HCT116 (cell line): ENCODE results near the gene PIK3R2. TPM values are rescaled to one million over a fixed set of nuclear protein-coding genes. Genes with fewer than 3 reads are reported as not detected.

Source experiments
- ATAC-seq: fragments of 200-7000 bp; cut with Tn5 transposase; 2 replicates; pipeline ENCODE4 v1.9.1; 2020; ENCODE audit warnings: mild to moderate bottlenecking, moderate library complexity
- BruUV-seq: library from RNA; stranded (reverse); fragments of 400-500 nt; replicated peaks from 2 replicates; lab custom pipeline; 2021; lab: Mats Ljungman, UMichigan
- CTCF ChIA-PET: fragments of 300-600 bp; sonication (Branson Sonifier 250); formaldehyde crosslinking; loops from one replicate; lab custom pipeline; 2021; ENCODE audit warnings: antibody characterized with exemption; lab: Charles Lee
- POLR2A ChIA-PET: fragments of 300-600, 350-600 bp; sonication (Branson Sonifier 250); formaldehyde crosslinking; loops from one replicate; lab custom pipeline; 2021; ENCODE audit warnings: antibody characterized with exemption; lab: Charles Lee
- RAD21 ChIA-PET, 2 experiments: fragments of 300-600 bp; sonication (Branson Sonifier 250); formaldehyde crosslinking; loops; one replicate each; lab custom pipeline; 2023; ENCODE audit warnings: low total read pairs in 2 of 2; ENCODE audit not compliant: uncharacterized antibody in 2 of 2, unreplicated experiment in 2 of 2, low non-redundant PET in 1 of 2; lab: Charles Lee
- DNase-seq: peaks from one replicate; pipeline ENCODE4 v3.0.0-alpha.2; 2010; ENCODE audit warnings: low read depth, low spot score
- H2AFZ ChIP-seq: fragments of 200-600 bp; shearing (Covaris generic), sonication (generic); 2 replicates; pipeline ENCODE4 v1.6.1; 2017; ENCODE audit warnings: low read depth, mixed run types, mixed read lengths, antibody characterized with exemption, low read length; ENCODE audit not compliant: poor library complexity, severe bottlenecking
- H3K27ac ChIP-seq: 2 replicates; pipeline ENCODE4 v1.5.1; 2012; ENCODE audit warnings: low read depth, low read length
- H3K27me3 ChIP-seq: fragments of 200-600 bp; sonication (generic); 2 replicates; pipeline ENCODE4 v1.6.1; 2016; ENCODE audit warnings: mixed run types, low read length, mixed read lengths; ENCODE audit not compliant: insufficient read depth
- H3K36me3 ChIP-seq, 2 experiments: fragments of 200-500 bp in 1 of 2; fragments of 200-600 bp in 1 of 2; sonication (Bioruptor generic) in 1 of 2; sonication (generic) in 1 of 2; 2 replicates each; pipeline versions ENCODE4 v1.5.1 to v1.6.1; 2014 to 2016; ENCODE audit warnings: low read length in 2 of 2, inconsistent platforms in 1 of 2, mixed read lengths in 1 of 2, mixed run types in 1 of 2; ENCODE audit not compliant: insufficient read depth in 2 of 2, control insufficient read depth in 1 of 2
- H3K4me1 ChIP-seq, 2 experiments: fragments of 200-600 bp in 1 of 2; sonication (generic) in 1 of 2; 2 replicates each; pipeline versions ENCODE4 v1.5.1 to v1.6.1; 2012 to 2017; ENCODE audit warnings: low read length in 2 of 2, inconsistent platforms in 1 of 2, mild to moderate bottlenecking in 1 of 2, mixed read lengths in 1 of 2, mixed run types in 1 of 2, moderate library complexity in 1 of 2; ENCODE audit not compliant: insufficient read depth in 2 of 2, control insufficient read depth in 1 of 2
- H3K4me2 ChIP-seq: fragments of 200-600 bp; sonication (generic); 2 replicates; pipeline ENCODE4 v1.6.1; 2017; ENCODE audit warnings: mixed run types, low read length, mixed read lengths
- H3K4me3 ChIP-seq, 2 experiments: fragments of 200-600 bp in 1 of 2; sonication (generic) in 1 of 2; replicated peaks in 1 of 2; 2 replicates each; pipeline ENCODE4 v1.5.1; 2011 to 2016; ENCODE audit warnings: low read length in 2 of 2, control low read depth in 1 of 2, low read depth in 1 of 2, mild to moderate bottlenecking in 1 of 2, mixed read lengths in 1 of 2, mixed run types in 1 of 2
- H3K79me2 ChIP-seq: fragments of 200-600 bp; sonication (generic); 2 replicates; pipeline ENCODE4 v1.6.1; 2017; ENCODE audit warnings: mild to moderate bottlenecking, mixed run types, low read length, moderate library complexity, mixed read lengths; ENCODE audit not compliant: insufficient read depth
- H3K9ac ChIP-seq: fragments of 200-600 bp; sonication (generic); 2 replicates; pipeline ENCODE4 v1.6.1; 2016; ENCODE audit warnings: low read length, mixed read lengths
- H3K9me2 ChIP-seq: fragments of 200-600 bp; sonication (generic), shearing (Covaris generic); 2 replicates; pipeline ENCODE4 v1.6.1; 2017; ENCODE audit warnings: mixed run types, mild to moderate bottlenecking, moderate library complexity; ENCODE audit not compliant: insufficient read depth
- H3K9me3 ChIP-seq, 2 experiments: fragments of 200-500 bp in 1 of 2; fragments of 200-600 bp in 1 of 2; sonication (Bioruptor generic) in 1 of 2; sonication (generic) in 1 of 2; 2 replicates each; pipeline ENCODE4 v1.6.1; 2014 to 2017; ENCODE audit warnings: low read length in 2 of 2, mixed read lengths in 2 of 2, inconsistent platforms in 1 of 2, low read depth in 1 of 2, mild to moderate bottlenecking in 1 of 2, mixed run types in 1 of 2, moderate library complexity in 1 of 2; ENCODE audit not compliant: control insufficient read depth in 1 of 2, insufficient read depth in 1 of 2
- H4K20me1 ChIP-seq: fragments of 200-600 bp; sonication (generic), shearing (Covaris generic); 2 replicates; pipeline ENCODE4 v1.6.1; 2017; ENCODE audit warnings: mixed run types, mild to moderate bottlenecking, moderate library complexity; ENCODE audit not compliant: insufficient read depth
- CEBPB ChIP-seq: IDR thresholded peaks from 2 replicates; pipeline ENCODE4 v1.6.1; 2012; ENCODE audit warnings: low read depth
- ELF1 ChIP-seq: IDR thresholded peaks from 2 replicates; pipeline ENCODE4 v1.6.1; 2012; ENCODE audit warnings: low read depth, borderline replicate concordance
- EZH2phosphoT487 ChIP-seq: fragments of 200-600 bp; IDR thresholded peaks from 2 replicates; pipeline ENCODE4 v1.6.1; 2018; ENCODE audit warnings: antibody characterized with exemption, borderline replicate concordance
- REST ChIP-seq: IDR thresholded peaks from 2 replicates; pipeline ENCODE4 v1.6.1; 2012; ENCODE audit warnings: low read depth
- SP1 ChIP-seq: IDR thresholded peaks from 2 replicates; pipeline ENCODE4 v1.6.1; 2012; ENCODE audit warnings: low read depth
- TCF7L2 ChIP-seq: IDR thresholded peaks from 2 replicates; pipeline ENCODE4 v1.7.0; 2011; ENCODE audit warnings: borderline replicate concordance, inconsistent platforms; ENCODE audit not compliant: insufficient read depth, insufficient read length; ENCODE audit errors: extremely low read depth
- intact Hi-C: fragments of 100-400 bp; cut with micrococcal nuclease; formaldehyde crosslinking; loops from 2 replicates; pipeline ENCODE4 v1.10.0; 2022
- total RNA-seq: library from RNA; stranded (reverse); gene quantifications from one replicate; pipeline ENCODE4 v1.2.1, GENCODE V29; 2021; ENCODE audit not compliant: unreplicated experiment

The PIK3R2 gene
- total RNA-seq, 1 experiment from 2014 or later, result 53.4 TPM

GRCh38 chr19:18113827-18114226, 39.1 kb upstream of the PIK3R2 start:
- Histone ChIP-seq H2AFZ (no peak overlapping the region), H3K36me3 (peaks cover 0 to 3% of the 10 kb centered on the region in 2 experiments; a peak in 1 of 4 replicates), H3K4me1 (peaks cover 23 to 42% of the 10 kb centered on the region in 2 experiments), H3K27me3 (no peaks in the 10 kb centered on the region), H3K9me2 (no peaks in the 10 kb centered on the region), H3K27ac (no peak overlapping the region), H3K9me3 (no peaks in the 10 kb centered on the region), H3K9ac (no peak overlapping the region), H3K4me2 (no peak overlapping the region), H4K20me1 (no peaks in the 10 kb centered on the region), H3K79me2 (peaks cover 6% of the 10 kb centered on the region; the same call in 1 of the 2 replicates), H3K4me3 (no peak overlapping the region)
- TF ChIP-seq EZH2phosphoT487, result no peak
- TF ChIP-seq REST, result no peak
- no peak for TF ChIP-seq TCF7L2
- TF ChIP-seq ELF1, result no peak
- no peak for TF ChIP-seq CEBPB
- TF ChIP-seq SP1, result no peak
- CTCF ChIA-PET, result interaction anchor here (0.7 to 3.0 kb wide), 15 partner anchors 12 to 165 kb away, joined by 3 to 24 read pairs (median 5); partner anchors contain the start of genes MPV17L2 and PIK3R2
- ATAC-seq (no peak), DNase-seq (no peak)
- intact Hi-C loops, result loop anchor here (1.0 to 2.0 kb wide), 2 partner anchors 54 to 137 kb away; no protein-coding TSS in a partner anchor
- RAD21 ChIA-PET, result interaction anchor here in 1 of 2 experiments (0.7 to 1.2 kb wide), 2 partner anchors 90 to 138 kb away, joined by 4 to 7 read pairs; partner anchors contain the start of gene RAB3A
- POLR2A ChIA-PET, result interaction anchor here (1.0 kb wide), 1 partner anchor 38 kb away, joined by 3 read pairs; the partner anchor contains the start of gene PIK3R2
- no TSS peak for BruUV-seq
